IMR-90 (cell line): ENCODE results near the gene MTUS2. TPM values are rescaled to one million over a fixed set of nuclear protein-coding genes. Genes with fewer than 3 reads are reported as not detected.
A peak's percentile ranks its signal among the peaks of the same experiment; 100 is the strongest.

Source experiments
- ATAC-seq: fragments of 200-7000 bp; cut with Tn5 transposase; 2 replicates; pipeline ENCODE4 v1.9.1; 2020; ENCODE audit warnings: low read depth, mild to moderate bottlenecking, moderate library complexity
- BruUV-seq: library from RNA; stranded (reverse); fragments of 400-500 nt; replicated peaks from 2 replicates; lab custom pipeline; 2021; lab: Mats Ljungman, UMichigan
- CTCF ChIA-PET: fragments of 300-600 bp; formaldehyde crosslinking; extraction: SDS; loops from one replicate; lab custom pipeline; 2021; ENCODE audit warnings: antibody characterized with exemption; lab: Yijun Ruan, JAX
- POLR2A ChIA-PET: fragments of 300-600 bp; sonication (Branson Sonifier 250); formaldehyde crosslinking; loops from one replicate; lab custom pipeline; 2022; ENCODE audit warnings: antibody characterized with exemption; ENCODE audit not compliant: unreplicated experiment; lab: Charles Lee
- DNase-seq: peaks from one replicate; pipeline ENCODE4 v3.0.0; 2013
- H2AFZ ChIP-seq: replicated peaks from 2 replicates; pipeline ENCODE3; 2013; ENCODE audit warnings: low read length, mild to moderate bottlenecking; ENCODE audit not compliant: poor library complexity
- H2AK5ac ChIP-seq: 2 replicates; pipeline ENCODE4 v1.6.1; 2013; ENCODE audit warnings: low read depth, low read length, inconsistent platforms
- H2AK9ac ChIP-seq: replicated peaks from 2 replicates; pipeline ENCODE3; 2013; ENCODE audit warnings: mild to moderate bottlenecking, low read depth, low read length, moderate library complexity; ENCODE audit not compliant: poor library complexity
- H2BK120ac ChIP-seq: 2 replicates; pipeline ENCODE4 v1.6.1; 2013; ENCODE audit warnings: low read depth, low read length, inconsistent platforms
- H2BK15ac ChIP-seq: 3 replicates; pipeline ENCODE4 v1.6.1; 2013; ENCODE audit warnings: low read depth, low read length, inconsistent platforms
- H2BK20ac ChIP-seq: 2 replicates; pipeline ENCODE4 v1.6.1; 2013; ENCODE audit warnings: low read depth, mild to moderate bottlenecking, inconsistent platforms, low read length, moderate library complexity
- H2BK5ac ChIP-seq: 2 replicates; pipeline ENCODE4 v1.6.1; 2013; ENCODE audit warnings: mild to moderate bottlenecking, low read depth, low read length, inconsistent platforms; ENCODE audit not compliant: poor library complexity, severe bottlenecking
- H3K14ac ChIP-seq: replicated peaks from 2 replicates; pipeline ENCODE4 v1.6.1; 2013; ENCODE audit warnings: low read depth, low read length, inconsistent platforms
- H3K18ac ChIP-seq: 2 replicates; pipeline ENCODE4 v1.6.1; 2013; ENCODE audit warnings: low read depth, low read length, control low read depth
- H3K23ac ChIP-seq: 2 replicates; pipeline ENCODE4 v1.6.1; 2013; ENCODE audit warnings: low read depth, low read length, inconsistent platforms
- H3K27ac ChIP-seq: 2 replicates; pipeline ENCODE4 v1.5.1; 2013; ENCODE audit warnings: mild to moderate bottlenecking, control low read depth, low read length; ENCODE audit not compliant: insufficient read depth
- H3K27me3 ChIP-seq: 2 replicates; pipeline ENCODE4 v1.6.1; 2013; ENCODE audit warnings: low read length; ENCODE audit not compliant: control insufficient read depth, insufficient read depth
- H3K36me3 ChIP-seq: 2 replicates; pipeline ENCODE4 v1.6.1; 2013; ENCODE audit warnings: low read length, mixed read lengths; ENCODE audit not compliant: control insufficient read depth, insufficient read depth
- H3K4ac ChIP-seq: 2 replicates; pipeline ENCODE4 v1.6.1; 2013; ENCODE audit warnings: low read depth, low read length, inconsistent platforms
- H3K4me1 ChIP-seq: 2 replicates; pipeline ENCODE4 v1.6.1; 2013; ENCODE audit warnings: low read length, mixed read lengths; ENCODE audit not compliant: control insufficient read depth, insufficient read depth
- H3K4me2 ChIP-seq: 2 replicates; pipeline ENCODE4 v1.6.1; 2013; ENCODE audit warnings: low read depth, mild to moderate bottlenecking, control low read depth, low read length, moderate library complexity
- H3K4me3 ChIP-seq: 2 replicates; pipeline ENCODE4 v1.5.1; 2013; ENCODE audit warnings: low read depth, mild to moderate bottlenecking, control low read depth, low read length, moderate library complexity; ENCODE audit not compliant: insufficient read depth
- H3K56ac ChIP-seq: 2 replicates; pipeline ENCODE4 v1.6.1; 2013; ENCODE audit warnings: low read length, inconsistent platforms; ENCODE audit not compliant: insufficient read depth; ENCODE audit errors: extremely low read depth
- H3K79me1 ChIP-seq, 2 experiments: 2 replicates each; pipeline ENCODE4 v1.6.1; 2013; ENCODE audit warnings: low read length in 2 of 2, inconsistent platforms in 1 of 2, low read depth in 1 of 2
- H3K9ac ChIP-seq: 2 replicates; pipeline ENCODE4 v1.6.1; 2013; ENCODE audit warnings: low read depth, low read length, control low read depth
- H3K9me1 ChIP-seq: 2 replicates; pipeline ENCODE4 v1.6.1; 2013; ENCODE audit warnings: low read length, inconsistent platforms; ENCODE audit not compliant: insufficient read depth
- H3K9me3 ChIP-seq: 2 replicates; pipeline ENCODE4 v1.6.1; 2013; ENCODE audit warnings: low read length; ENCODE audit not compliant: control insufficient read depth, insufficient read depth
- H4K20me1 ChIP-seq: 2 replicates; pipeline ENCODE4 v1.6.1; 2013; ENCODE audit warnings: low read length, inconsistent platforms; ENCODE audit not compliant: insufficient read depth
- H4K5ac ChIP-seq: 2 replicates; pipeline ENCODE4 v1.6.1; 2013; ENCODE audit warnings: mild to moderate bottlenecking, low read depth, low read length, control low read depth
- H4K8ac ChIP-seq, 2 experiments: 2 replicates each; pipeline ENCODE4 v1.6.1; 2013; ENCODE audit warnings: low read depth in 2 of 2, low read length in 2 of 2, control low read depth in 1 of 2, inconsistent platforms in 1 of 2
- H4K91ac ChIP-seq: 2 replicates; pipeline ENCODE4 v1.6.1; 2013; ENCODE audit warnings: low read depth, low read length, inconsistent platforms; ENCODE audit not compliant: insufficient read depth
- BHLHE40 ChIP-seq: fragments of 150-350 bp; IDR thresholded peaks from 2 replicates; pipeline ENCODE4 v1.6.1; 2016; ENCODE audit warnings: mild to moderate bottlenecking, low read depth, low read length
- CHD1 ChIP-seq: IDR thresholded peaks from 2 replicates; pipeline ENCODE4 v1.6.1; 2012; ENCODE audit warnings: low read depth, low read length, improper control_type of control experiment
- CTCF ChIP-seq: conservative IDR thresholded peaks from 2 replicates; pipeline ENCODE4 v1.5.1; 2012; ENCODE audit warnings: mild to moderate bottlenecking, low read depth, low read length, improper control_type of control experiment
- ELK1 ChIP-seq: fragments of 150-350 bp; IDR thresholded peaks from 2 replicates; pipeline ENCODE4 v1.6.1; 2016; ENCODE audit warnings: low read depth, mild to moderate bottlenecking, low read length, moderate library complexity, borderline replicate concordance
- FOS ChIP-seq: fragments of 150-350 bp; IDR thresholded peaks from 2 replicates; pipeline ENCODE4 v1.6.1; 2016; ENCODE audit warnings: low read depth, low read length
- MAFK ChIP-seq: IDR thresholded peaks from 2 replicates; pipeline ENCODE4 v1.6.1; 2012; ENCODE audit warnings: low read depth, low read length, improper control_type of control experiment
- MAZ ChIP-seq: IDR thresholded peaks from 2 replicates; pipeline ENCODE4 v1.6.1; 2012; ENCODE audit warnings: low read depth, mild to moderate bottlenecking, low read length, improper control_type of control experiment, moderate library complexity, borderline replicate concordance
- MXI1 ChIP-seq: IDR thresholded peaks from 2 replicates; pipeline ENCODE4 v1.6.1; 2012; ENCODE audit warnings: low read depth, mild to moderate bottlenecking, low read length, moderate library complexity, borderline replicate concordance
- POLR2A ChIP-seq: IDR thresholded peaks from 2 replicates; pipeline ENCODE4 v1.6.1; 2012; ENCODE audit warnings: mild to moderate bottlenecking, low read depth, low read length
- RAD21 ChIP-seq: IDR thresholded peaks from 2 replicates; pipeline ENCODE4 v1.6.1; 2012; ENCODE audit warnings: low read length, improper control_type of control experiment
- RCOR1 ChIP-seq: IDR thresholded peaks from 2 replicates; pipeline ENCODE4 v1.6.1; 2012; ENCODE audit warnings: mild to moderate bottlenecking, low read length, improper control_type of control experiment; ENCODE audit not compliant: insufficient replicate concordance
- RFX5 ChIP-seq: IDR thresholded peaks from 2 replicates; pipeline ENCODE4 v1.8.0; 2012; ENCODE audit warnings: low read depth, mild to moderate bottlenecking, low read length, moderate library complexity
- SMC3 ChIP-seq: fragments of 150-350 bp; IDR thresholded peaks from 2 replicates; pipeline ENCODE4 v1.6.1; 2016; ENCODE audit warnings: low read depth, mild to moderate bottlenecking, antibody characterized with exemption, low read length, moderate library complexity
- USF2 ChIP-seq: fragments of 150-350 bp; IDR thresholded peaks from 2 replicates; pipeline ENCODE4 v1.6.1; 2017; ENCODE audit warnings: mild to moderate bottlenecking, antibody characterized with exemption, low read length, low read depth
- WGBS, 2 experiments: methylation state at CpG; one replicate each; pipeline versions ENCODE4 v1.1.5 to v1.1.7; 2013; ENCODE audit warnings: missing lambda C conversion rate in 2 of 2; ENCODE audit not compliant: insufficient read length in 1 of 2; ENCODE audit errors: extremely low coverage in 2 of 2; 5-methylcytosine and 5-hydroxymethylcytosine counted together
- dilution Hi-C: fragments of 300-500 bp; cut with HindIII; formaldehyde crosslinking; loops from one replicate; pipeline ENCODE4 v1.14.3; 2018; ENCODE audit warnings: low sequenced_read_pairs; ENCODE audit not compliant: unreplicated experiment
- in situ Hi-C: fragments of 300-500 bp; cut with MboI; formaldehyde crosslinking; loops from 3 replicates; pipeline ENCODE4 v1.14.3; 2019; ENCODE audit warnings: low sequenced_read_pairs, inconsistent platforms, mixed read lengths
- intact Hi-C: fragments of 100-400 bp; cut with micrococcal nuclease; formaldehyde crosslinking; loops from 2 replicates; pipeline ENCODE4 v1.10.0; 2022
- polyA plus RNA-seq, 3 experiments: library from polyadenylated mRNA; depleted of rRNA; stranded (reverse); fragments of >200 nt; gene quantifications; 2 replicates each; pipeline ENCODE4 v1.2.3, GENCODE V29; 2012; ENCODE audit warnings: low replicate concordance in 1 of 3
- total RNA-seq: library from RNA; depleted of rRNA; stranded (reverse); fragments of >200 nt; gene quantifications from 2 replicates; pipeline ENCODE4 v1.2.3, GENCODE V29; 2012

Gene MTUS2
- total and polyA plus RNA-seq, 2 of the 4 experiments (the other 2 are of a cell fraction) = under 0.01 to 0.02 TPM

DNA sequence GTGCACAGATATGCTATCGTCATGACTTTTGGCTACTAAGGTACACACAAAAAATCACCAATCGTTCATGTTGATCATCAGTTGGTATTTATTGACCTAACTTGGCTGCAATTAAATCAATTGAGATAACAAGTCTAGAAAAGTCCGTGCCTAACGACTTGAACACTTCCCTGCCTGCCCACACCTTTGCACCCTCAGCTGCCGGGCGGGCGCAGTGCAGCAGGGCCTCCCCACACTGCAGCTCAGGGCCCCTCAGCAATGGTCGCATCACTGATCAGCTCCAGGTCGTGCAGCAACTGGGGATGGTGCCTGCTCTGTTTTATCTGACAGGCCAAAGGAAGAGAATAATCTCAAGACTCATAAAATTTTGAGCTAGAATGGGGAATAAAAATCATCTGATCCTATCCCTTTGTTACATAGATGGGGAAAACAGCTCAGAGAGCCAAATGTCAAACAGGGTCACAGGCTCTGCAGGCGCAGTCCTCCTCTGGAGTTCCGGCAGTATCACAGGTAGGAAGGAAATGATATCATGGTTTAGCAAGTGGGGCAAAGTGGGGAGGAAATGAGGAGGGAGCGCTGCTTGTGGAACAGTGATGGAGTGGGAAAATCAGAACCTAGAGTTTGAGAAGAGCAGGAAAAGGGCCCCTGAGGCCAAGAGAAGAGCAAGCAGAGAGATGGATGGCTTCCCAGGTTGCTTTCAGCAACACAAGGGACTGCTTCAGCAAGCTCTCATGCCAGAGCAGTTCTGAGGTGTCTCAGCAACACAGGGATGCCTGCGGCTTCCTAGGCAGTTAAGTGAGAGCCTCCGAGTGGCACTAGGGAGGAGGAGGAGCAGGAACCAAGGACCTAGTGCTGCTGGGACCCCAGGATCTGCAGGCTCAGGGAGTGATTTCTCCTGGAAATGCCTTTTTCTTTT lies 717.9 kb downstream of the MTUS2 start:
- peak overlapping the region; percentile 9; the same call in 1 of the 2 replicates for H3K9ac ChIP-seq
- H4K5ac ChIP-seq = no peak overlapping the region
- no peak overlapping the region for H2BK15ac ChIP-seq
- H3K4me3 ChIP-seq = no peak overlapping the region
- no peak overlapping the region for H2BK120ac ChIP-seq
- no peaks in the 10 kb centered on the region for H3K27me3 ChIP-seq
- H3K18ac ChIP-seq = no peak overlapping the region
- H3K14ac ChIP-seq = no peak overlapping the region
- in situ Hi-C loops = no loop called here
- H4K8ac ChIP-seq = no peak overlapping the region
- no peak overlapping the region for H3K4me2 ChIP-seq
- ChIA-PET CTCF (no interaction called here), POLR2A (no interaction called here)
- no peak for DNase-seq
- BruUV-seq = no TSS peak
- no peak overlapping the region for H3K23ac ChIP-seq
- no peak overlapping the region for H2AK5ac ChIP-seq
- H3K4ac ChIP-seq = no peak overlapping the region
- H3K56ac ChIP-seq = no peak overlapping the region
- H3K27ac ChIP-seq = no peak overlapping the region
- H3K36me3 ChIP-seq = peaks cover 13% of the 10 kb centered on the region
- H2AFZ ChIP-seq = no peak overlapping the region
- intact Hi-C loops = no loop called here
- H3K9me1 ChIP-seq = peaks cover 20% of the 10 kb centered on the region; the same call in 1 of the 2 replicates
- no peaks in the 10 kb centered on the region for H3K9me3 ChIP-seq
- dilution Hi-C loops = no loop called here
- no peak for ATAC-seq
- H4K91ac ChIP-seq = no peak overlapping the region
- 100% methylated on average over 4 of the region's 14 CpGs; no CpG with 5 or more reads in 1 of the 2 experiments for WGBS, 2 experiments
- H2BK20ac ChIP-seq = no peak overlapping the region
- peaks cover 3% of the 10 kb centered on the region; the same call in 1 of the 2 replicates for H3K4me1 ChIP-seq
- H2AK9ac ChIP-seq = no peak overlapping the region
- H2BK5ac ChIP-seq = no peak overlapping the region
- H4K20me1 ChIP-seq = peaks cover 52% of the 10 kb centered on the region
- H3K79me1 ChIP-seq = peaks cover 54 to 80% of the 10 kb centered on the region in 2 experiments
- no peak for TF ChIP-seq USF2
- no peak for TF ChIP-seq ELK1
- no peak for TF ChIP-seq MXI1
- TF ChIP-seq RFX5 = no peak
- no peak for TF ChIP-seq CTCF
- TF ChIP-seq BHLHE40 = no peak
- no peak for TF ChIP-seq CHD1
- TF ChIP-seq POLR2A = no peak
- no peak for TF ChIP-seq SMC3
- no peak for TF ChIP-seq FOS
- TF ChIP-seq MAZ = no peak
- TF ChIP-seq RCOR1 = no peak
- TF ChIP-seq RAD21 = no peak
- TF ChIP-seq MAFK = no peak
